Subcutaneous abdominal adipose tissue (tissue), 5 donors: Measurements from ENCODE around the gene ACSS2.

Experiments
- H3K27ac ChIP-seq: one replicate; pipeline ENCODE4 v1.7.0; 2013; ENCODE audit warnings: low read depth, mild to moderate bottlenecking, inconsistent platforms, low read length, moderate library complexity
- H3K27me3 ChIP-seq, 5 donors: one replicate each; pipeline ENCODE4 v1.7.0; 2013; ENCODE audit warnings: low read length in 5 of 5, inconsistent platforms in 1 of 5; ENCODE audit not compliant: control insufficient read depth in 5 of 5, insufficient read depth in 4 of 5
- H3K36me3 ChIP-seq, 5 donors: one replicate each; pipeline ENCODE4 v1.7.0; 2013; ENCODE audit warnings: low read length in 5 of 5; ENCODE audit not compliant: control insufficient read depth in 5 of 5, insufficient read depth in 5 of 5
- H3K4me1 ChIP-seq, 5 donors: one replicate each; pipeline ENCODE4 v1.7.0; 2013; ENCODE audit warnings: low read length in 5 of 5, mild to moderate bottlenecking in 3 of 5, moderate library complexity in 1 of 5; ENCODE audit not compliant: control insufficient read depth in 5 of 5, insufficient read depth in 5 of 5
- H3K4me3 ChIP-seq, 5 donors: one replicate each; pipeline ENCODE4 v1.7.0; 2013; ENCODE audit warnings: low read length in 5 of 5, low read depth in 1 of 5
- H3K9ac ChIP-seq, 5 donors: one replicate each; pipeline ENCODE4 v1.7.0; 2013; ENCODE audit warnings: low read length in 5 of 5, mild to moderate bottlenecking in 4 of 5, moderate library complexity in 3 of 5
- H3K9me3 ChIP-seq, 5 donors: one replicate each; pipeline ENCODE4 v1.7.0; 2013; ENCODE audit warnings: low read length in 5 of 5; ENCODE audit not compliant: control insufficient read depth in 5 of 5
- donor health status: healthy.
- donor health status: healthy.
- donor health status: healthy.
- donor health status: healthy.
- donor health status: healthy.

Gene ACSS2

DNA sequence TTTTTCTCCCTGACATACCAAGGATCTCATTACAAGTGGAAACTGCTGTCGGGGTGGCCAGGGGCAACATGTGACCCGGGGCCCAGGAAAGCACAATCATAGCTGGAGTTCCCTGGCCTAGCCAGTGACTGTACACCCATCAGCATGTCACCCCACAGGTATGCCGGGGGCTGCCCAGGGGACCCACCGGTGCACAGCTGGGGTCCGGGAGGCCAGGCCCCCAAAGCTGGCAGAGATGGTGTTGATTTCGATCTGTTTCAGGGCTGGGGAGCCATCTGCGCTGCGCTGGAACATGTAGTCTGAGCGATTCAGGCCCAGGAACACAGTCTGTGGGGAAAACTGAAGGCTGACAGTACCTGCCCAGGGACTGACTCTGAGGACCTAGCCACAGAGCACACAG, 65.9 kb downstream of the ACSS2 start:
- H3K4me3 ChIP-seq = no peak overlapping the region
- no peaks in the 10 kb centered on the region for H3K9me3 ChIP-seq
- H3K36me3 ChIP-seq = peaks cover 4 to 35% (median 18%) of the 10 kb centered on the region in 5 donors
- H3K27me3 ChIP-seq = no peaks in the 10 kb centered on the region
- no peak overlapping the region for H3K27ac ChIP-seq
- H3K9ac ChIP-seq = no peak overlapping the region
- H3K4me1 ChIP-seq = peaks cover 3 to 34% (median 23%) of the 10 kb centered on the region in 5 donors

DNA sequence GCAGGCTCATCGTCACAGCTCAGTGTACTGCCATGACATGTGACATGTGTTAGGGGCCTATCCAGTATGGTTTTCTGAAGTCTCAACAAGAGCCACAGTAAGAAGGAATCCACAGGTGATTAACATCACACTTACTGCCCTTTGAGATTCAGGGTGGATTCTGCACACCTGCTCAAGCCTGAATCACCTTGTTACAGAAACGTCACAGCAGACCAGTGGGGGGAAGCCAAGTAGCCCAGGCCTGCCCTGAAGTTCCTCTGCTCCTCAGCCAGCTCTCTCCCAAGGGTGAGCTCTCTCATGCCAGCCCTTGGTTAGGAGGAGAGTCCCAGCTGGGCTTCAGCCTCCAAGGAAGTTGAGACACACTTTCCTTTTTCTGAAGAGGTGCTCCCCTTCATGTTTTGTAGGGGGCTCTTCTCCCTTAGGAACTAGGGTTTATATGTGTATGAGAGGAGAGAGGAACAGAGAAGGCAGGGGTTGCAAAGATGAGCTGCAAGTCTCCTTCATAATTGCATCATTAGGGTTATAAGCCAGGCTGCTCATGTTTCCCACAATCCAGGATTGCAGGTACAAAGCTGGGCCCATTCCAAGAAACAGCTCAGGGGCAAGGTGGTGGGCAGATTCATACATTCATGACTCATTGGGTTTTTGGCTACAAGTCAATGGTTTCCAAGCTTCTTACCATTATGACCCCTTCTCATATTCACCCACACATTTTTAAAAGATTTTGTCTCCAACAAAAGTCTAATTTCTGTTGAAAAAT, 67.6 kb downstream of the ACSS2 start:
- H3K27me3 ChIP-seq = no peaks in the 10 kb centered on the region
- H3K9ac ChIP-seq = no peak overlapping the region
- H3K4me3 ChIP-seq = no peak overlapping the region
- H3K4me1 ChIP-seq = peaks cover 3 to 33% (median 23%) of the 10 kb centered on the region in 5 donors
- no peaks in the 10 kb centered on the region for H3K9me3 ChIP-seq
- H3K36me3 ChIP-seq = peaks cover 4 to 35% (median 18%) of the 10 kb centered on the region in 5 donors
- no peak overlapping the region for H3K27ac ChIP-seq

DNA sequence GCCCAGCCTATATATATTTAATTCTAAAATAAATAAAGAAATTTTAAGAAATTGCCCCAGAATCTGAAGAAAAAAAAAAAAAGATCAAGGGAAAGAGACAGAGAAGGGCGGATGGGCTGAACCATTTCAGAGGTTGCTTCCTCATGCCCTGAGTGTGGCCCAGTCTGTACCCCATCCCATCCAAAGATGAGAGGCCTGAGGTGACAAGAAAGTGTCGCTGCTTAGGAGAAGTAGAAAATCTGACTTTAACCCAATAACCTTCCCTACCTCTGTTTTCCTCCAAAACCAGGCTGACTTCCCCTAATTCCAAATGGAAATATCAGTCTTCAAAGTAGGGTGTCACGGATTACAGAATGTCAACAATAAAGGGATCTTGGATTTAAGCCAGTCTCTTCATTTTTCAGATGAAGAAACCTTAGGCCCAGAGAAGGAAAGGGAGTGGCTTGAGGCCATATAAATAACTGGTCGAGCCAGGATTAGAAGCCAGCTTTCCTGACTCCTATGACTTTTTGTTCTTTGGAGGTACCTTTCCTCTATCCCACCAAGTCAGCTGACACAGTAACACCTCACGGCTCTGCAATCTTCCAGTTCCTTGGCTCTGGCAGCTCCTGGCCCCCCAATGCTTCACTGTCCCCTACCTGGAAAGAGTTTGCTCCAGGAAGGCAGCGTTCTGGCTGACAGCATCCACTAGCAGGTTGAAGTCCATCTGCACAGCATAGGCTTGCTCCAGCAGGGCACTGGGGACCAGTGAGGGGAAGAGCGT, 69.1 kb downstream of the ACSS2 start:
- H3K4me1 ChIP-seq = peaks cover 3 to 36% (median 27%) of the 10 kb centered on the region in 5 donors
- H3K9ac ChIP-seq = no peak overlapping the region
- peak overlapping the region; percentile 86 for H3K27ac ChIP-seq
- H3K4me3 ChIP-seq = no peak overlapping the region
- no peaks in the 10 kb centered on the region for H3K9me3 ChIP-seq
- H3K36me3 ChIP-seq = peaks cover 3 to 41% (median 20%) of the 10 kb centered on the region in 5 donors
- no peaks in the 10 kb centered on the region for H3K27me3 ChIP-seq

DNA sequence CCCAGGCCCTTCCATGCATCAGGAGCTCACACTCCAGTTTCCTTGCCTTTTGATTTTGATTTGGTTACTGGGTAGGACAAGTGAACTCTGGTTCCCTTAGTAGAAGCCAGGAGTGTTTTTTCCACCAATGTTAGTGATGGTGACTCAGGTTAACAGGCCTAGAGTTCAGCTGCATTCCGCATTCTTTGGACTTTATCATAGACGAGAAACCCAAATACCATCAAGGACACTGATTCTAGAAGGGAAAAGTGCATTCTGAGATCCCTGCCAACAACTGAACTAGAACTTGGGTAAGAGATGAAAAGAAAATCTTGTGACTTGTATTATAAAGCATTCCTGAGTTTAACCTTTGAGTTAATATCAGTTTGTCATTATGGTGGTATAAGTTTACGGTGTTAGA, 70.2 kb downstream of the ACSS2 start:
- Histone ChIP-seq H3K27me3 (no peaks in the 10 kb centered on the region), H3K27ac (peak overlapping the region; percentile 86), H3K9ac (no peak overlapping the region), H3K9me3 (no peaks in the 10 kb centered on the region), H3K36me3 (peaks cover 9 to 38% (median 15%) of the 10 kb centered on the region in 5 donors), H3K4me3 (no peak overlapping the region), H3K4me1 (peaks cover 3 to 36% (median 26%) of the 10 kb centered on the region in 5 donors)

DNA sequence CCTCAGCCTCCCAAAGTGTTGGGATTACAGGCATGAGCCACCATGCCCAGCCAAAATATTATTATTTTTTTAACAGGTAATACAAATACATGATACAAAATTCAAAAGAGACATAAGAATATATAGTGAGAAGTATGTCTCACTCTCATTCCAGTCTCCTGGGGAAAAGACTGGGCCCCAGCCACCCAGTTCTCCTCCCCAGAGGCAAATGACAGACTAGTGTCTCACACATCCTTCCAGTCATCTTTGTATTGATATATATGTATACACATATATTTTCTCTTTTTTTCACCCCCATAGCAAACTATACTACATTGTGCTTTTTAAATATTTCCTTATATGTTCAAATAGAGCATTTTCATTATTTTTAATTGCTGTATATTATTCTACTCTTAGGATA, 70.9 kb downstream of the ACSS2 start:
- no peaks in the 10 kb centered on the region for H3K9me3 ChIP-seq
- no peaks in the 10 kb centered on the region for H3K27me3 ChIP-seq
- H3K27ac ChIP-seq = peak overlapping the region; percentile 86
- peaks cover 3 to 36% (median 26%) of the 10 kb centered on the region in 5 donors for H3K4me1 ChIP-seq
- no peak overlapping the region for H3K9ac ChIP-seq
- H3K36me3 ChIP-seq = peaks cover 8 to 33% (median 13%) of the 10 kb centered on the region in 5 donors
- no peak overlapping the region for H3K4me3 ChIP-seq

DNA sequence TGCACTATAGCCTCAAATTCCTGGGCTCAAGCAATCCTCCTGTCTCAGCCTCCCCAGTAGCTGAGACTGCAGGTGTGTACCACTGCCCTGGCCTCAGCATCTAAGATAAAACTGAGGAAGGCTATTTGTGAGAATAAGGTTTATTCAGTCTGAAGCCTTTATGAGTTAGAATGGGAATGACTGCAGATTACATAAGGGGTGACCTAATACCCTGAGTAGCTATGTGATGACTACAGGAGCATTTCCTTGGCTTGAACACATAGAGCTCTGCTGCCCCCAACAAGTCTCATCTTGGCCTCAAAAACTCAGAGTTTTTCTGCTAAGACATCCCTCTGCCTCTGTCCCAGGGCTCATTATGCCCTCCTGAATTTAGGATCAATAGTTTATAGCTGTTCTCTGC, 71.6 kb downstream of the ACSS2 start:
- H3K9ac ChIP-seq = no peak overlapping the region
- H3K36me3 ChIP-seq = peaks cover 3 to 26% (median 9%) of the 10 kb centered on the region in 5 donors
- H3K4me1 ChIP-seq = peaks cover 3 to 36% (median 26%) of the 10 kb centered on the region in 5 donors
- H3K4me3 ChIP-seq = no peak overlapping the region
- H3K27me3 ChIP-seq = no peaks in the 10 kb centered on the region
- H3K27ac ChIP-seq = peak overlapping the region; percentile 86
- H3K9me3 ChIP-seq = no peaks in the 10 kb centered on the region

DNA sequence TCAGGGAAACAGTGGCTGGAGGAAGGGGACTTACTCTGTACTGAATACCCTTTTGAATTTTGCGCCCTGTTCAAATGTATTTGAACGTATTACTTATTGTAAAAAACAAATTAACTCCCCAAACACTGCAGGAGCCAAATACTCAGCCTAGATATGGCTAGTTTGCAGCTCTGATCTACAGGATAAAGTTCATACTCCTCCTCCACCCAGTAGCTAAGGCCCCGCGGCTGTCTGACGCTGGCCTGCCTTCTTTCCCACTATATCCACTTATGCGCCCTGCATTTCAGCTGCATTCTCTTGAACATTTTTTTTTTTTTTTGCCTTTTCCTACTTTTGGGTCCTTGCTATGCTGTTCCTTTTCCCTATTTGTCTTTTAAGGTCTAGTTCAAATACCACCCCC, 72.7 kb downstream of the ACSS2 start:
- peak overlapping the region in 3 of 5 donors; percentile 6 to 47 (median 30) for H3K9ac ChIP-seq

DNA sequence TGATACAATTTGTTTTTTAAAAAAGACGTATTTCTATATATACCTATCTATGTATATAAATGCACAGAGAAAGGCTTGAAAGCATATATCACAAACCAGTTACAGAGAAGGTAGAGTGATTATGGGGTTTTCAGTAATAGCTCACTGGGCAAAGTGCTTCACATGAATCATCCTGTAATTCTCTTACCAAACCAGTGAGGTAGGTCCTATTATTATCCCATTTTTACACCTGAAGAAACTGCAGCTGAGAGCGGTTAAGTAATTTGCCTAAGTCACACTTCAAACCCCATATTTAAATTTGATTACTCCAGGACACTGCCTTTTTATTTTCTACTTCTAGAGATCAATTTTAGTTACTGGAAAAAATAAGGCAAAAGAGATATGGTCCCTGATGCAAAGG, 74.8 kb downstream of the ACSS2 start:
- Histone ChIP-seq H3K27ac (no peak overlapping the region), H3K9me3 (no peaks in the 10 kb centered on the region), H3K36me3 (peaks cover 3 to 10% (median 9%) of the 10 kb centered on the region in 5 donors), H3K4me1 (peaks cover 0 to 34% (median 21%) of the 10 kb centered on the region in 5 donors), H3K9ac (no peak overlapping the region), H3K27me3 (no peaks in the 10 kb centered on the region), H3K4me3 (no peak overlapping the region)

More for the DNA sequence above, 72.7 kb downstream of the ACSS2 start:
- Histone ChIP-seq H3K36me3 (peaks cover 3 to 20% (median 9%) of the 10 kb centered on the region in 5 donors), H3K9me3 (no peaks in the 10 kb centered on the region), H3K4me3 (no peak overlapping the region), H3K4me1 (peaks cover 3 to 31% (median 26%) of the 10 kb centered on the region in 5 donors), H3K27me3 (no peaks in the 10 kb centered on the region), H3K27ac (peak overlapping the region; percentile 86)

DNA sequence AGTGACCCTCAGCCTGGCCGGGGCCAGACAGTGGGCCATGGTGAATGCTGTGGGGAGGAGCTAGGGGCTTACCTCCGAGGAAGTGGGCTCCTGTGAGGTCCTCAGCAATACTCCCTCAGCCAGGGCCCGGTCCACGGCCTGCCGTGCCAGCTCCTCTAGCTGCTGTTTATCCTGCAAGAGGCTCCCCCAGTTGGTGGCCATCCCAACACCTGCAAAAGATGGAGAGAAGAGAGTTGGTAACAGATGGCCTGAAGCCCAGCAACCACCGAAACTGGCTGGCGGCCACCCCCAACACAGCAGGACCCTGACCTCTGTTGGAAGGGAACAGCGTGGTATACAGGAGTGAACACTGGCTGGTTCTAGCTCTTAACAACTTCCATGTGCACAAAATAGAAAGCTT, 75.2 kb downstream of the ACSS2 start:
- peaks cover 0 to 33% (median 21%) of the 10 kb centered on the region in 5 donors for H3K4me1 ChIP-seq

DNA sequence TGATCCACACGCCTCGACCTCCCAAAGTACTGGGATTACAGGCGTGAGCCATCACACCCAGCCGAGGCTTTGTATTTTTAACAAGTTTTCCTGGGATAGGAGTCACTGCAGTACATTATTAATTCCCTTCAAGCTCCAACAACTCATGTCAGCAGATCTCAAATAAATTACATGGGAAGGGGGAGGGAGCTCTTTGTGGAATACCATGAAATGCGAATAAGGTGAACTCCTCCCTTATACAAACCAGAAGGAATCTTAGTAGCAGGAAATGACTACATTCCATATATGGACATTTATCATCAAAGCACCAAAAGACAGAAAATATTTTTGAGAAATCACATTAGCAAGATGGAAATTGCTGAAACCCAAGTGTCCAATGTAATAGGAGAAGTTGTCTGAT, 76.3 kb downstream of the ACSS2 start:
- Histone ChIP-seq H3K36me3 (peaks cover 3 to 10% (median 9%) of the 10 kb centered on the region in 5 donors), H3K4me3 (no peak overlapping the region), H3K27ac (no peak overlapping the region), H3K27me3 (no peaks in the 10 kb centered on the region), H3K9me3 (no peaks in the 10 kb centered on the region), H3K4me1 (peaks cover 0 to 33% (median 21%) of the 10 kb centered on the region in 5 donors), H3K9ac (no peak overlapping the region)

More for the DNA sequence above, 75.2 kb downstream of the ACSS2 start:
- no peak overlapping the region for H3K27ac ChIP-seq
- no peaks in the 10 kb centered on the region for H3K9me3 ChIP-seq
- H3K9ac ChIP-seq = no peak overlapping the region
- no peaks in the 10 kb centered on the region for H3K27me3 ChIP-seq
- H3K36me3 ChIP-seq = peaks cover 3 to 10% (median 9%) of the 10 kb centered on the region in 5 donors
- H3K4me3 ChIP-seq = no peak overlapping the region
